H9 (cell line): ENCODE results near the gene PRSS23. TPM values are rescaled to one million over a fixed set of nuclear protein-coding genes. Genes with fewer than 3 reads are reported as not detected.

Experiments
- DNase-seq: peaks from one replicate; pipeline ENCODE4 v3.0.0-alpha.2; 2017
- H2AFZ ChIP-seq: one replicate; pipeline ENCODE4 v1.6.1; 2013; ENCODE audit warnings: mild to moderate bottlenecking, low read length, control low read depth, moderate library complexity
- H2AK5ac ChIP-seq: 2 replicates; pipeline ENCODE4 v1.6.1; 2013; ENCODE audit warnings: low read length, control low read depth, mixed read lengths; ENCODE audit not compliant: insufficient read length
- H2BK120ac ChIP-seq: one replicate; pipeline ENCODE4 v1.6.1; 2013; ENCODE audit warnings: low read depth, mild to moderate bottlenecking, low read length, control low read depth, inconsistent platforms; ENCODE audit not compliant: poor library complexity, severe bottlenecking
- H2BK12ac ChIP-seq: 2 replicates; pipeline ENCODE4 v1.6.1; 2013; ENCODE audit warnings: low read length, control low read depth, mixed read lengths, low read depth; ENCODE audit not compliant: insufficient read length
- H2BK15ac ChIP-seq: 2 replicates; pipeline ENCODE4 v1.6.1; 2013; ENCODE audit warnings: low read depth, low read length, control low read depth
- H2BK20ac ChIP-seq: one replicate; pipeline ENCODE4 v1.6.1; 2013; ENCODE audit warnings: low read depth, mild to moderate bottlenecking, low read length, control low read depth, inconsistent platforms; ENCODE audit not compliant: poor library complexity, severe bottlenecking
- H2BK5ac ChIP-seq: 2 replicates; pipeline ENCODE4 v1.6.1; 2013; ENCODE audit warnings: low read length, control low read depth, mixed read lengths; ENCODE audit not compliant: insufficient read length
- H3K14ac ChIP-seq: 2 replicates; pipeline ENCODE4 v1.6.1; 2013; ENCODE audit warnings: low read length, control low read depth; ENCODE audit not compliant: insufficient read depth
- H3K18ac ChIP-seq: 2 replicates; pipeline ENCODE4 v1.6.1; 2013; ENCODE audit warnings: low read depth, mild to moderate bottlenecking, mixed read lengths, low read length, control low read depth; ENCODE audit not compliant: insufficient read length
- H3K23ac ChIP-seq: 2 replicates; pipeline ENCODE4 v1.6.1; 2013; ENCODE audit warnings: low read length, control low read depth, mixed read lengths, low read depth; ENCODE audit not compliant: insufficient read length
- H3K23me2 ChIP-seq: 2 replicates; pipeline ENCODE4 v1.6.1; 2013; ENCODE audit warnings: low read depth, mild to moderate bottlenecking, mixed read lengths, low read length, control low read depth; ENCODE audit not compliant: insufficient read length, poor library complexity, severe bottlenecking
- H3K27ac ChIP-seq: 2 replicates; pipeline ENCODE4 v1.5.1; 2013; ENCODE audit warnings: low read length, control low read depth, mixed read lengths, low read depth; ENCODE audit not compliant: insufficient read length
- H3K27me3 ChIP-seq: 2 replicates; pipeline ENCODE4 v1.6.1; 2013; ENCODE audit warnings: low read length, control low read depth, inconsistent platforms; ENCODE audit not compliant: insufficient read depth
- H3K4ac ChIP-seq: 2 replicates; pipeline ENCODE4 v1.6.1; 2013; ENCODE audit warnings: low read depth, mild to moderate bottlenecking, control low read depth, inconsistent platforms, low read length, moderate library complexity
- H3K4me1 ChIP-seq: 2 replicates; pipeline ENCODE4 v1.6.1; 2013; ENCODE audit warnings: low read length, control low read depth, inconsistent platforms; ENCODE audit not compliant: insufficient read depth
- H3K4me2 ChIP-seq: 2 replicates; pipeline ENCODE4 v1.6.1; 2013; ENCODE audit warnings: low read length, control low read depth, mixed read lengths; ENCODE audit not compliant: insufficient read length, insufficient read depth
- H3K56ac ChIP-seq: 2 replicates; pipeline ENCODE4 v1.6.1; 2013; ENCODE audit warnings: low read depth, mild to moderate bottlenecking, mixed read lengths, low read length, control low read depth; ENCODE audit not compliant: insufficient read length
- H3K79me1 ChIP-seq: 2 replicates; pipeline ENCODE4 v1.6.1; 2013; ENCODE audit warnings: low read depth, mild to moderate bottlenecking, moderate library complexity, low read length, control low read depth, inconsistent platforms; ENCODE audit not compliant: insufficient read depth, poor library complexity, severe bottlenecking
- H3K79me2 ChIP-seq: 2 replicates; pipeline ENCODE4 v1.6.1; 2013; ENCODE audit warnings: low read length, control low read depth, inconsistent platforms; ENCODE audit not compliant: insufficient read depth
- H3K9ac ChIP-seq: 2 replicates; pipeline ENCODE4 v1.6.1; 2013; ENCODE audit warnings: low read length, control low read depth, mixed read lengths; ENCODE audit not compliant: insufficient read length; ENCODE audit errors: extremely low read depth
- H3K9me3 ChIP-seq: one replicate; pipeline ENCODE4 v1.6.1; 2013; ENCODE audit warnings: low read depth, low read length, inconsistent platforms; ENCODE audit not compliant: control insufficient read depth
- H3T11ph ChIP-seq: one replicate; pipeline ENCODE4 v1.6.1; 2013; ENCODE audit warnings: mild to moderate bottlenecking, low read length, control low read depth, inconsistent platforms
- H4K20me1 ChIP-seq: one replicate; pipeline ENCODE4 v1.6.1; 2013; ENCODE audit not compliant: control insufficient read depth, insufficient read length, insufficient read depth
- H4K5ac ChIP-seq: 2 replicates; pipeline ENCODE4 v1.6.1; 2013; ENCODE audit warnings: low read depth, mild to moderate bottlenecking, mixed read lengths, low read length, control low read depth; ENCODE audit not compliant: insufficient read length
- H4K8ac ChIP-seq: replicated peaks from 2 replicates; pipeline ENCODE4 v1.6.1; 2013; ENCODE audit warnings: low read length, control low read depth, mixed read lengths, low read depth; ENCODE audit not compliant: insufficient read length
- H4K91ac ChIP-seq: 2 replicates; pipeline ENCODE4 v1.6.1; 2013; ENCODE audit warnings: low read depth, mild to moderate bottlenecking, moderate library complexity, mixed read lengths, low read length, control low read depth; ENCODE audit not compliant: insufficient read length
- H3K27ac Mint-ChIP-seq, 3 experiments: 2 replicates in 2 of 3; 3 replicates in 1 of 3; pipeline ENCODE4 v1.8.0; 2020 to 2021; ENCODE audit warnings: mixed read lengths in 3 of 3, mild to moderate bottlenecking in 1 of 3, moderate library complexity in 1 of 3
- H3K27me3 Mint-ChIP-seq: 2 replicates; pipeline ENCODE4 v1.8.0; 2021; ENCODE audit warnings: low read depth, mild to moderate bottlenecking, moderate library complexity, mixed read lengths
- H3K36me3 Mint-ChIP-seq, 3 experiments: 2 replicates in 2 of 3; 3 replicates in 1 of 3; pipeline ENCODE4 v1.8.0; 2020 to 2021; ENCODE audit warnings: low read depth in 3 of 3, mixed read lengths in 3 of 3; ENCODE audit not compliant: insufficient read depth in 1 of 3
- H3K4me1 Mint-ChIP-seq, 2 experiments: 2 replicates each; pipeline ENCODE4 v1.8.0; 2020; ENCODE audit warnings: mixed read lengths in 2 of 2
- H3K4me3 Mint-ChIP-seq, 2 experiments: 2 replicates in 1 of 2; 3 replicates in 1 of 2; pipeline ENCODE4 v1.8.0; 2020 to 2021; ENCODE audit warnings: mild to moderate bottlenecking in 2 of 2, mixed read lengths in 2 of 2, moderate library complexity in 1 of 2
- H3K9me3 Mint-ChIP-seq, 2 experiments: 2 replicates in 1 of 2; 3 replicates in 1 of 2; pipeline ENCODE4 v1.8.0; 2020; ENCODE audit warnings: mild to moderate bottlenecking in 2 of 2, mixed read lengths in 2 of 2, moderate library complexity in 1 of 2
- CTCF ChIP-seq: fragments of 200-600 bp; sonication (generic); conservative IDR thresholded peaks from 3 replicates; pipeline ENCODE4 v1.8.0; 2021; ENCODE audit warnings: antibody characterized with exemption, mild to moderate bottlenecking
- WGBS: extraction: QIAGEN DNeasy Blood & Tissue Kit; methylation state at CpG from one replicate; pipeline ENCODE4 v1.1.7; 2013; ENCODE audit warnings: missing lambda C conversion rate, low lambda C conversion rate, mixed read lengths; ENCODE audit not compliant: insufficient read length; ENCODE audit errors: extremely low coverage; 5-methylcytosine and 5-hydroxymethylcytosine counted together
- total RNA-seq: library from RNA; stranded (reverse); gene quantifications from 2 replicates; pipeline ENCODE4 v1.2.1, GENCODE V29; 2021

Gene PRSS23
- total RNA-seq, 1 experiment from 2014 or later, result 6.9 TPM

- Histone ChIP-seq H3K79me2 (no peaks in the 10 kb centered on the region), H3K4me2 (no peak overlapping the region), H4K8ac (no peak overlapping the region), H4K91ac (no peak overlapping the region), H3K9ac (no peak overlapping the region), H3K23me2 (peaks cover under 1% of the 10 kb centered on the region), H3K56ac (no peak overlapping the region), H4K5ac (no peak overlapping the region), H3K27ac (no peak overlapping the region), H3K27me3 (peaks cover 4% of the 10 kb centered on the region; the same call in 1 of the 2 replicates), H3K79me1 (no peaks in the 10 kb centered on the region), H2BK12ac (no peak overlapping the region), H3K23ac (no peak overlapping the region), H2AFZ (no peak overlapping the region), H2BK5ac (no peak overlapping the region), H3K14ac (no peak overlapping the region), H2BK20ac (no peak overlapping the region), H2BK120ac (no peak overlapping the region), H4K20me1 (no peaks in the 10 kb centered on the region), H3K4ac (no peak overlapping the region), H3T11ph (no peak overlapping the region), H3K18ac (no peak overlapping the region), H2BK15ac (no peak overlapping the region), H3K4me1 (peaks cover 6% of the 10 kb centered on the region; the same call in 1 of the 2 replicates), H3K9me3 (no peaks in the 10 kb centered on the region), H2AK5ac (no peak overlapping the region)
- no peak for DNase-seq
- H3K9me3 Mint-ChIP-seq, result no peaks in the 10 kb centered on the region
- no peak for TF ChIP-seq CTCF
- H3K36me3 Mint-ChIP-seq, result peaks cover 1 to 14% (median 8%) of the 10 kb centered on the region in 3 experiments; a peak in 4 of 7 replicates
- no peak overlapping the region for H3K4me3 Mint-ChIP-seq
- peaks cover 35 to 39% of the 10 kb centered on the region in 2 experiments for H3K4me1 Mint-ChIP-seq
- no CpG with 5 or more reads among the region's 2 CpGs for WGBS
- no peak overlapping the region for H3K27ac Mint-ChIP-seq
- H3K27me3 Mint-ChIP-seq, result peaks cover 14% of the 10 kb centered on the region
Measured at GRCh38 chr11:86805873-86806310, 5.5 kb downstream of the PRSS23 start.
